HG03097 (cell line): ENCODE data around the gene SUCLG2.

Experiments
- ATAC-seq: cut with Tn5 transposase; IDR thresholded peaks from one replicate; pipeline ENCODE4 v1.9.1; 2021; ENCODE audit not compliant: unreplicated experiment, low FRiP score

SUCLG2 gene

GRCh38 chr3:67518236-67518635, 136.2 kb downstream of the SUCLG2 start:
- ATAC-seq = no peak

GRCh38 chr3:67517781-67518180, 136.6 kb downstream of the SUCLG2 start:
- ATAC-seq = no peak

- no peak for ATAC-seq
Observed at GRCh38 chr3:67516496-67516895, 137.9 kb downstream of the SUCLG2 start.

GRCh38 chr3:67515778-67516177, 138.6 kb downstream of the SUCLG2 start:
- ATAC-seq = no peak

GRCh38 chr3:67509471-67510075, 144.8 kb downstream of the SUCLG2 start:
- ATAC-seq = no peak

- no peak for ATAC-seq
Observed at GRCh38 chr3:67507584-67507983, 146.8 kb downstream of the SUCLG2 start.

GRCh38 chr3:67500709-67501108, 153.7 kb downstream of the SUCLG2 start:
- ATAC-seq = no peak

- ATAC-seq = no peak
Observed at GRCh38 chr3:67497746-67498145, 156.7 kb downstream of the SUCLG2 start.

- no peak for ATAC-seq
Observed at GRCh38 chr3:67495751-67496150, 158.7 kb downstream of the SUCLG2 start.

- ATAC-seq = no peak
Observed at GRCh38 chr3:67493808-67494207, 160.6 kb downstream of the SUCLG2 start.

GRCh38 chr3:67490658-67491057, 163.8 kb downstream of the SUCLG2 start:
- no peak for ATAC-seq

GRCh38 chr3:67489816-67490215, 164.6 kb downstream of the SUCLG2 start:
- no peak for ATAC-seq

- ATAC-seq = no peak
Observed at GRCh38 chr3:67487564-67488114, 166.8 kb downstream of the SUCLG2 start.

- no peak for ATAC-seq
Observed at GRCh38 chr3:67486883-67487282, 167.5 kb downstream of the SUCLG2 start.

- ATAC-seq = no peak
Observed at GRCh38 chr3:67484085-67484484, 170.3 kb downstream of the SUCLG2 start.

GRCh38 chr3:67481126-67481525, 173.3 kb downstream of the SUCLG2 start:
- no peak for ATAC-seq

GRCh38 chr3:67478423-67478822, 176.0 kb downstream of the SUCLG2 start:
- no peak for ATAC-seq

GRCh38 chr3:67474311-67474710, 180.1 kb downstream of the SUCLG2 start:
- ATAC-seq = no peak

- no peak for ATAC-seq
Observed at GRCh38 chr3:67472674-67473201, 181.7 kb downstream of the SUCLG2 start.

- ATAC-seq = no peak
Observed at GRCh38 chr3:67470207-67470606, 184.2 kb downstream of the SUCLG2 start.

- no peak for ATAC-seq
Observed at GRCh38 chr3:67468511-67468910, 185.9 kb downstream of the SUCLG2 start.

- ATAC-seq = no peak
Observed at GRCh38 chr3:67463656-67464055, 190.8 kb downstream of the SUCLG2 start.
